Caco-2 (cell line): Measurements from ENCODE around the gene CDKAL1. TPM values are rescaled to one million over a fixed set of nuclear protein-coding genes. Genes with fewer than 3 reads are reported as not detected.
"Not testable (repeated sequence)": the region's sequence is repeated elsewhere in the genome, so short reads cannot be mapped to it uniquely, and the experiment has no call there.

Experiments
- BruUV-seq: library from RNA; stranded (reverse); fragments of 400-500 nt; replicated peaks from 2 replicates; lab custom pipeline; 2021; lab: Mats Ljungman, UMichigan
- CTCF ChIA-PET: fragments of 300-600 bp; sonication (Branson Sonifier 250); formaldehyde crosslinking; loops from one replicate; lab custom pipeline; 2022; ENCODE audit warnings: antibody characterized with exemption; lab: Charles Lee
- POLR2A ChIA-PET: fragments of 300-600 bp; sonication (Branson Sonifier 250); formaldehyde crosslinking; loops from one replicate; lab custom pipeline; 2022; ENCODE audit warnings: antibody characterized with exemption; lab: Charles Lee
- DNase-seq, 2 experiments: peaks; one replicate each; pipeline versions ENCODE4 v3.0.0 to v3.0.0-alpha.2; 2020 to 2022
- H3K27me3 ChIP-seq: replicated peaks from 2 replicates; pipeline ENCODE4 v1.6.0; 2011; ENCODE audit warnings: low read length; ENCODE audit not compliant: control insufficient read depth, insufficient read depth
- H3K36me3 ChIP-seq: 2 replicates; pipeline ENCODE4 v1.5.1; 2011; ENCODE audit warnings: low read length; ENCODE audit not compliant: control insufficient read depth, insufficient read depth
- H3K4me1 ChIP-seq: fragments of 250-450 bp; sonication (Bioruptor Pico); 2 replicates; pipeline ENCODE4 v1.5.1; 2020; ENCODE audit warnings: mild to moderate bottlenecking
- H3K4me3 ChIP-seq: 2 replicates; pipeline ENCODE4 v1.5.1; 2011; ENCODE audit warnings: low read depth, mild to moderate bottlenecking, control low read depth, low read length
- H3K9me3 ChIP-seq: fragments of 250-450 bp; sonication (Bioruptor Pico); 2 replicates; pipeline ENCODE4 v1.5.1; 2020; ENCODE audit warnings: mild to moderate bottlenecking, moderate library complexity
- H3K27ac Mint-ChIP-seq: one replicate; pipeline ENCODE4 v1.8.0; 2022; ENCODE audit warnings: mixed read lengths; ENCODE audit not compliant: unreplicated experiment
- H3K27me3 Mint-ChIP-seq: one replicate; pipeline ENCODE4 v1.8.0; 2022; ENCODE audit warnings: mixed read lengths; ENCODE audit not compliant: insufficient read depth, unreplicated experiment
- H3K36me3 Mint-ChIP-seq: one replicate; pipeline ENCODE4 v1.8.0; 2022; ENCODE audit warnings: mild to moderate bottlenecking, mixed read lengths; ENCODE audit not compliant: insufficient read depth, unreplicated experiment
- H3K4me1 Mint-ChIP-seq: one replicate; pipeline ENCODE4 v1.8.0; 2022; ENCODE audit warnings: low read depth, mixed read lengths; ENCODE audit not compliant: unreplicated experiment
- H3K4me3 Mint-ChIP-seq: one replicate; pipeline ENCODE4 v1.8.0; 2022; ENCODE audit warnings: mild to moderate bottlenecking, moderate library complexity, mixed read lengths; ENCODE audit not compliant: unreplicated experiment
- H3K9me3 Mint-ChIP-seq: one replicate; pipeline ENCODE4 v1.8.0; 2022; ENCODE audit warnings: mixed read lengths; ENCODE audit not compliant: unreplicated experiment
- intact Hi-C: fragments of 100-400 bp; cut with micrococcal nuclease; formaldehyde crosslinking; loops from one replicate; pipeline ENCODE4 v1.10.0; 2022; ENCODE audit not compliant: unreplicated experiment
- total RNA-seq: library from RNA; stranded (reverse); gene quantifications from 2 replicates; pipeline ENCODE4 v1.2.3, GENCODE V29; 2022
- TF ChIP-seq, protein P1 (sequence below), 2 experiments: fragments of 200-600 bp in 1 of 2; IDR thresholded peaks; 1 replicate in 1 of 2; 2 replicates in 1 of 2; pipeline versions ENCODE4 v1.5.1 to v1.8.0; 2011 to 2022; ENCODE audit warnings: antibody characterized with exemption in 1 of 2, control low read depth in 1 of 2, inconsistent platforms in 1 of 2, low read depth in 1 of 2, low read length in 1 of 2, mild to moderate bottlenecking in 1 of 2, moderate library complexity in 1 of 2; ENCODE audit not compliant: insufficient read depth in 1 of 2, severe bottlenecking in 1 of 2, unreplicated experiment in 1 of 2

Gene CDKAL1
- total RNA-seq, 1 experiment from 2014 or later: 18.7 TPM

DNA sequence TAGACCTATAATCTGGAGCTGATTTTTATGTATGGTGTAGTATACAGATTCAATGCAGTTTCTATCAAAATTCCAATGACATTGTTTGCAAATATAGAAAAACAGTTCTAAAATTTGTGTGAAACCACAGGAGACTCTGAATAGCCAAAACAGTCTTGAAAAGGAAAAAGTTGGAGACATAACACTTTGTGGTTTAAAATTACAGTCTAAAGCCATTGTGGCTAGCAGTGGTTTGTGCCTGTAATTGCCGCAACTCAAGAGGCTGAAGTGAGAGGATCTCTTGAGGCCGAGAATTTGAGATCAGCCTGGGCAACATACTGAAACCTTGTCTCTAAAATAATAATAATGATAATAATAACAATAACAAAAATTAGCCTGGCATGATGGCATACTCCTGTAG is 213.7 kb downstream of the CDKAL1 start:
- CTCF ChIA-PET: no interaction called here
- H3K36me3 ChIP-seq: no peaks in the 10 kb centered on the region
- no peak overlapping the region for H3K4me3 ChIP-seq
- H3K4me1 ChIP-seq: peaks cover 13% of the 10 kb centered on the region
- Mint-ChIP-seq H3K4me3 (no peak overlapping the region), H3K4me1 (peaks cover 24% of the 10 kb centered on the region), H3K36me3 (no peaks in the 10 kb centered on the region), H3K27me3 (no peaks in the 10 kb centered on the region), H3K9me3 (no peaks in the 10 kb centered on the region), H3K27ac (no peak overlapping the region)
- no peak for DNase-seq
- no peaks in the 10 kb centered on the region for H3K9me3 ChIP-seq
- H3K27me3 ChIP-seq: no peaks in the 10 kb centered on the region
- TF ChIP-seq, protein P1, sequence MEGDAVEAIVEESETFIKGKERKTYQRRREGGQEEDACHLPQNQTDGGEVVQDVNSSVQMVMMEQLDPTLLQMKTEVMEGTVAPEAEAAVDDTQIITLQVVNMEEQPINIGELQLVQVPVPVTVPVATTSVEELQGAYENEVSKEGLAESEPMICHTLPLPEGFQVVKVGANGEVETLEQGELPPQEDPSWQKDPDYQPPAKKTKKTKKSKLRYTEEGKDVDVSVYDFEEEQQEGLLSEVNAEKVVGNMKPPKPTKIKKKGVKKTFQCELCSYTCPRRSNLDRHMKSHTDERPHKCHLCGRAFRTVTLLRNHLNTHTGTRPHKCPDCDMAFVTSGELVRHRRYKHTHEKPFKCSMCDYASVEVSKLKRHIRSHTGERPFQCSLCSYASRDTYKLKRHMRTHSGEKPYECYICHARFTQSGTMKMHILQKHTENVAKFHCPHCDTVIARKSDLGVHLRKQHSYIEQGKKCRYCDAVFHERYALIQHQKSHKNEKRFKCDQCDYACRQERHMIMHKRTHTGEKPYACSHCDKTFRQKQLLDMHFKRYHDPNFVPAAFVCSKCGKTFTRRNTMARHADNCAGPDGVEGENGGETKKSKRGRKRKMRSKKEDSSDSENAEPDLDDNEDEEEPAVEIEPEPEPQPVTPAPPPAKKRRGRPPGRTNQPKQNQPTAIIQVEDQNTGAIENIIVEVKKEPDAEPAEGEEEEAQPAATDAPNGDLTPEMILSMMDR (IDR thresholded peaks at IDR 0.05; ENCODE audit: insufficient read depth in 1 of 2, low read depth in 1 of 2, low read length in 1 of 2, severe bottlenecking in 1 of 2, unreplicated experiment in 1 of 2): no peak
- BruUV-seq: no TSS peak
- POLR2A ChIA-PET: no interaction called here
- intact Hi-C loops: no loop called here

DNA sequence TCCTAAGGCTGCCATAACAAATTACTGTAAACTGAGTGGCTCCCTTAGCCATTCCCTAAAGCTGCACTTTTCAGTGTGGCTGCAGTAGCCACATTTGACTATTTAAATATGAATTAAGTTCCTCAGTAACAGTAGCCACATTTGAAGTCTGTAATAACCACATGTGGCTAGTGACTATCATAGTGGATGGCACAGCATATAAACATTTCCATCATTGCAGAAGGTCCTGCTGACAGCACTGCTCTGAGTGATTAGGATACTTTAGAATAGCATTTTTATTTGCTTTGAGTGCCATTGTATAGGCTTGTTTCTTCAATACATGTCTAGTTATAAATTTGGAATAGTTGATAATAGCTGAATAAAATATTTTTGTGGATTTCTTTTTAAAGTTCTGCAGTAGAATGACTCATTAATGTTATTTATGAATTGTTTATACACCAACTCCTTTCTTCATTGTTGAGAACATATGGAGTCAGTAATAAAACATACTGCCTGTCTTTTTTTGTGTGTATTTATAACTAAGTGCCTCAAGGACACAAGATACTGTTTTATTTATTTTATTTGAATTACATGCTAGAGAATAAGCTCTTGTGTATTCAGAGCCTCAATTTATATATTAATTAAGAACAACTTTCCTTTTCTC is 217.2 kb downstream of the CDKAL1 start:
- BruUV-seq: no TSS peak
- Mint-ChIP-seq H3K27me3 (no peaks in the 10 kb centered on the region), H3K4me1 (peaks cover 13% of the 10 kb centered on the region), H3K4me3 (no peak overlapping the region), H3K9me3 (no peaks in the 10 kb centered on the region), H3K36me3 (no peaks in the 10 kb centered on the region), H3K27ac (no peak overlapping the region)
- no peaks in the 10 kb centered on the region for H3K9me3 ChIP-seq
- DNase-seq: no peak
- H3K4me3 ChIP-seq: no peak overlapping the region
- CTCF ChIA-PET: no interaction called here
- POLR2A ChIA-PET: no interaction called here
- peaks cover 3% of the 10 kb centered on the region; the same call in 1 of the 2 replicates for H3K4me1 ChIP-seq
- H3K36me3 ChIP-seq: no peaks in the 10 kb centered on the region
- intact Hi-C loops: no loop called here
- TF ChIP-seq, protein P1 (IDR thresholded peaks at IDR 0.05; ENCODE audit: insufficient read depth in 1 of 2, low read depth in 1 of 2, low read length in 1 of 2, severe bottlenecking in 1 of 2, unreplicated experiment in 1 of 2): no peak
- no peaks in the 10 kb centered on the region for H3K27me3 ChIP-seq

DNA sequence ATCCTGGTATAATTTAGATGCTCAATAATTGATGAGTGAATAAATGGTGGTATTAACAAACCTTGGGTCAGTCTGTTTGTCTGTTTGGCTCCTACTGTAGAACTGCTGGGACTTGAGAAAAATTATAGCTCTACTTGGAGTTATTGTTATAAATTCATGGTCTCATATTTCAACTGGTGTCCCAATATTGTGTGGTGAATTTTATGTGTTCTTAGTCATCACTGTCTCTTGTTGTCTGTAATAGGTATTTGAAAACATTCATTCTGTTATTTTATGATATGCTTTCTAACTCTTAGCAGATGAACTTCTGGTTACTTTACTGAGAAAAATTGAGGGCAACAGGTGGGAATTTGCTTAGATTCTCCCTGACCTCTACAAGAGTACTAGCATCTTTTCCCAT is 221.4 kb downstream of the CDKAL1 start:
- Histone ChIP-seq H3K4me3 (no peak overlapping the region), H3K9me3 (no peaks in the 10 kb centered on the region), H3K27me3 (no peaks in the 10 kb centered on the region), H3K36me3 (no peaks in the 10 kb centered on the region), H3K4me1 (no peaks in the 10 kb centered on the region)
- no peak overlapping the region for H3K4me3 Mint-ChIP-seq
- no peaks in the 10 kb centered on the region for H3K4me1 Mint-ChIP-seq
- no peaks in the 10 kb centered on the region for H3K27me3 Mint-ChIP-seq
- ChIA-PET CTCF (no interaction called here), POLR2A (no interaction called here)
- intact Hi-C loops: no loop called here
- DNase-seq: no peak
- H3K36me3 Mint-ChIP-seq: no peaks in the 10 kb centered on the region
- H3K27ac Mint-ChIP-seq: no peak overlapping the region
- no TSS peak for BruUV-seq
- no peaks in the 10 kb centered on the region for H3K9me3 Mint-ChIP-seq
- TF ChIP-seq, protein P1 (IDR thresholded peaks at IDR 0.05; ENCODE audit: insufficient read depth in 1 of 2, low read depth in 1 of 2, low read length in 1 of 2, severe bottlenecking in 1 of 2, unreplicated experiment in 1 of 2): no peak

DNA sequence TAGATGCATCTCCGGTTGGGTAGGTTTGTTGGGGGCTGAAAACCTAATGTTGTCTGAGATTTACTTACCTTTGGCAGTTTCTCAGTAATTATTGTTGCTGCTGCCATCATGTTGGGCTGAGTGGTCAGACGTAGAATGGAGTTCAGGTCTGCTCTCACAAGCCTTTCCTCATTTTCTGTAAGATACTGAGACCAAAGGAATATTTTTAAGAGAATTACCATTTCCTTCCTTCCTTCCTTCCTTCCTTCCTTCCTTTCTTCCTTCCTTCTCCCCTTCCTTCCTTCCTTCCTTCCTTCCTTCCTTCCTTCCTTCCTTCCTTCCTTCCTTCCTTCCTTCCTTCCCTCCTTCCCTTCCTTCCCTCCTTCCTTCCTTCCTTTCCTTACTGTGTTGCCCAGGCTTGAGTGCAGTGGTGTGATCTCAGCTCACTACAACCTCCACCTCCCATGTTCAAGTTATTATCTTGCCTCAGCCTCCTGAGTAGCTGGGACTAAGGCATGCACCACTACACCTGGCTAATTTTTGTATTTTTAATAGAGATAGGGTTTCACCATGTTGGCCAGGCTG is 222.4 kb downstream of the CDKAL1 start:
- DNase-seq, H3K36me3 ChIP-seq, H3K27me3 Mint-ChIP-seq, H3K4me3 ChIP-seq, H3K27me3 ChIP-seq, H3K4me1 Mint-ChIP-seq, H3K4me3 Mint-ChIP-seq, H3K9me3 Mint-ChIP-seq, H3K9me3 ChIP-seq, H3K4me1 ChIP-seq, H3K36me3 Mint-ChIP-seq, intact Hi-C loops, H3K27ac Mint-ChIP-seq, BruUV-seq, POLR2A ChIA-PET, CTCF ChIA-PET: not testable (repeated sequence)
